Upper lobe of right lung (tissue), 1 donor: Measurements from ENCODE around the gene ADAMTS16. TPM values are rescaled to one million over a fixed set of nuclear protein-coding genes. Genes with fewer than 3 reads are reported as not detected.

Experiments used
- ATAC-seq: fragments of 200-7000 bp; cut with Tn5 transposase; one replicate; pipeline ENCODE4 v1.9.1; 2020; ENCODE audit warnings: mild to moderate bottlenecking, moderate library complexity
- DNase-seq: peaks from one replicate; pipeline ENCODE4 v3.0.0-alpha.2; 2020
- H3K27ac ChIP-seq: fragments of 200-600 bp; one replicate; pipeline ENCODE4 v1.8.0; 2022
- H3K27me3 ChIP-seq: fragments of 200-600 bp; one replicate; pipeline ENCODE4 v1.8.0; 2022; ENCODE audit warnings: mild to moderate bottlenecking
- H3K36me3 ChIP-seq: fragments of 200-600 bp; one replicate; pipeline ENCODE4 v1.8.0; 2022
- H3K4me1 ChIP-seq: fragments of 200-600 bp; one replicate; pipeline ENCODE4 v1.8.0; 2022
- H3K4me3 ChIP-seq: fragments of 200-600 bp; one replicate; pipeline ENCODE4 v1.8.0; 2022; ENCODE audit warnings: mild to moderate bottlenecking
- H3K9me3 ChIP-seq: fragments of 200-600 bp; one replicate; pipeline ENCODE4 v1.8.0; 2022
- intact Hi-C: fragments of 100-400 bp; cut with DNase I; formaldehyde crosslinking; loops from one replicate; pipeline ENCODE4 v1.11.0; 2022
- total RNA-seq: library from RNA; stranded (reverse); fragmentation: NEBNext Ultra II Directional; extraction: Animal tissue kit (Norgen Biotek cat#: 25700); gene quantifications from one replicate; pipeline ENCODE4 v1.2.1, GENCODE V29; 2021
- TF ChIP-seq, protein P1 (sequence below): fragments of 200-600 bp; IDR thresholded peaks from one replicate; pipeline ENCODE4 v1.8.0; 2022; ENCODE audit warnings: antibody characterized with exemption
- donor health status: DM: no; HTN: yes; CAD: no; lungs with severe emphysema.

The ADAMTS16 gene
- total RNA-seq, 1 donor from 2014 or later: 0.26 TPM

GRCh38 chr5:5145651-5146529 lies 5.8 kb downstream of the ADAMTS16 start:
- no peak overlapping the region for H3K4me3 ChIP-seq
- intact Hi-C loops: loop anchor here (10.0 kb wide), 1 partner anchor 269 kb away; no protein-coding TSS in a partner anchor
- no peak for DNase-seq
- H3K4me1 ChIP-seq: no peaks in the 10 kb centered on the region
- no peaks in the 10 kb centered on the region for H3K9me3 ChIP-seq
- no peak for ATAC-seq
- H3K36me3 ChIP-seq: no peaks in the 10 kb centered on the region
- H3K27me3 ChIP-seq: peaks cover 6% of the 10 kb centered on the region
- TF ChIP-seq, protein P1, sequence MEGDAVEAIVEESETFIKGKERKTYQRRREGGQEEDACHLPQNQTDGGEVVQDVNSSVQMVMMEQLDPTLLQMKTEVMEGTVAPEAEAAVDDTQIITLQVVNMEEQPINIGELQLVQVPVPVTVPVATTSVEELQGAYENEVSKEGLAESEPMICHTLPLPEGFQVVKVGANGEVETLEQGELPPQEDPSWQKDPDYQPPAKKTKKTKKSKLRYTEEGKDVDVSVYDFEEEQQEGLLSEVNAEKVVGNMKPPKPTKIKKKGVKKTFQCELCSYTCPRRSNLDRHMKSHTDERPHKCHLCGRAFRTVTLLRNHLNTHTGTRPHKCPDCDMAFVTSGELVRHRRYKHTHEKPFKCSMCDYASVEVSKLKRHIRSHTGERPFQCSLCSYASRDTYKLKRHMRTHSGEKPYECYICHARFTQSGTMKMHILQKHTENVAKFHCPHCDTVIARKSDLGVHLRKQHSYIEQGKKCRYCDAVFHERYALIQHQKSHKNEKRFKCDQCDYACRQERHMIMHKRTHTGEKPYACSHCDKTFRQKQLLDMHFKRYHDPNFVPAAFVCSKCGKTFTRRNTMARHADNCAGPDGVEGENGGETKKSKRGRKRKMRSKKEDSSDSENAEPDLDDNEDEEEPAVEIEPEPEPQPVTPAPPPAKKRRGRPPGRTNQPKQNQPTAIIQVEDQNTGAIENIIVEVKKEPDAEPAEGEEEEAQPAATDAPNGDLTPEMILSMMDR: no peak
- no peak overlapping the region for H3K27ac ChIP-seq

DNA sequence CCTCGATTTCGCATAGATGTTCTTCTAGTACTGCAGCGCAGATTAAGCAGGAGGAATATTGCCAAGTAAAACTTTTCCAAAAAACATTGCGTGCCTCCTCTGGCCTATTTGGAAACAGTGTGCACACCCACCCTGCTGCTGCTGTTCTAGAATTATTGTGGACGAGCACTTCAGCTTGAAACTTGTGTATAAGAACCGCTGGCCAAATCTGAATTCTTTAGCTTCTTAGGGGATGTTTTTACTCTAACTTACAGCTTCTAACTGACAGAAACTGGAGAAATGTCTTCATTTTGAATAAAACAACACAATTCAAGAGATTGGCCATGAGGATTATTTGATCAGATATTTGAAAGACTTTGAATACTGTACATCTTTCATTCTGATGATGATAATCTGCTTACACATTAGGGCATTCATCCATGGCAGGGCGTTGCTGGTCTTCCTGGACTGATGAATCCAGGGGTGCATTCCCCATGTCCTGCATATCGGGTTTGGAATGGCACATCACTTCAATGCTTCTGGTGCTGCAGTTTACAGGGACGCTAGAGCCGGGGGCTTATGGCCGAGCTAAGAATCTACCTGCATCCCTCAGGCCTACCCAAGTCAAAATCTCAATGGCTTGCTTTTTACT lies 6.5 kb downstream of the ADAMTS16 start:
- intact Hi-C loops: loop anchor here (10.0 kb wide), 1 partner anchor 268 kb away; no protein-coding TSS in a partner anchor
- TF ChIP-seq, protein P1: no peak
- no peaks in the 10 kb centered on the region for H3K4me1 ChIP-seq
- ATAC-seq: no peak
- H3K36me3 ChIP-seq: no peaks in the 10 kb centered on the region
- H3K4me3 ChIP-seq: no peak overlapping the region
- no peaks in the 10 kb centered on the region for H3K27me3 ChIP-seq
- no peaks in the 10 kb centered on the region for H3K9me3 ChIP-seq
- H3K27ac ChIP-seq: no peak overlapping the region
- DNase-seq: no peak

DNA sequence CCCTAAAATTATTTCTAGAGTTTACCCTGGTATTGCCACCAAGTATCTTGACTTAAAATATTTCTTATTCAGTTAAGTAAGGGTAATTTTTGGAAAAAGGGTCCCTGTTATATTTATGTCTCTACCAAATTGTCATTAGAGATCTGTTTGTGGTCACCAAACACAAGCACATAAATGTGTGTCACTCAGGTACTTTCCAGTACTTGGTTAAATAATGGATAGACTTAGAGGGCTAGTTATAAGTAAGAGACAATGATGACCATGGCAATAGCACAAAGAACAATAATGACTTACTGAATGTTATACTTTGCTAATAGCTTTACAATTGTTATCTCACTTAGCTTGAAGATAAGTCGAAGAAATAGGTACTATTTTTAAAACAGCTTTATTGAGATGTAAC lies 9.0 kb downstream of the ADAMTS16 start:
- Histone ChIP-seq H3K36me3 (no peaks in the 10 kb centered on the region), H3K9me3 (no peaks in the 10 kb centered on the region), H3K27ac (no peak overlapping the region), H3K4me1 (no peaks in the 10 kb centered on the region), H3K4me3 (no peak overlapping the region), H3K27me3 (no peaks in the 10 kb centered on the region)
- no peak for DNase-seq
- no peak for ATAC-seq
- TF ChIP-seq, protein P1: no peak
- intact Hi-C loops: loop anchor here (10.0 kb wide), 1 partner anchor 266 kb away; no protein-coding TSS in a partner anchor

- Histone ChIP-seq H3K27me3 (no peaks in the 10 kb centered on the region), H3K4me1 (no peaks in the 10 kb centered on the region), H3K36me3 (no peaks in the 10 kb centered on the region), H3K27ac (no peak overlapping the region), H3K4me3 (no peak overlapping the region), H3K9me3 (no peaks in the 10 kb centered on the region)
- TF ChIP-seq, protein P1: no peak
- intact Hi-C loops: no loop called here
- DNase-seq (no peak), ATAC-seq (no peak)
Observed at GRCh38 chr5:5150667-5151066, 10.5 kb downstream of the ADAMTS16 start.

GRCh38 chr5:5154733-5155132 lies 14.6 kb downstream of the ADAMTS16 start:
- no peak for ATAC-seq
- H3K36me3 ChIP-seq: no peaks in the 10 kb centered on the region
- peaks cover 5% of the 10 kb centered on the region for H3K4me1 ChIP-seq
- no peak for DNase-seq
- TF ChIP-seq, protein P1: no peak
- H3K4me3 ChIP-seq: no peak overlapping the region
- no peaks in the 10 kb centered on the region for H3K9me3 ChIP-seq
- no peak overlapping the region for H3K27ac ChIP-seq
- intact Hi-C loops: no loop called here
- H3K27me3 ChIP-seq: no peaks in the 10 kb centered on the region
